ENCODE data around the gene C1QTNF6. TPM values are rescaled to one million over a fixed set of nuclear protein-coding genes. Genes with fewer than 3 reads are reported as not detected.

The C1QTNF6 gene
- total RNA-seq, 1 donor from 2014 or later: 5.3 TPM

DNA sequence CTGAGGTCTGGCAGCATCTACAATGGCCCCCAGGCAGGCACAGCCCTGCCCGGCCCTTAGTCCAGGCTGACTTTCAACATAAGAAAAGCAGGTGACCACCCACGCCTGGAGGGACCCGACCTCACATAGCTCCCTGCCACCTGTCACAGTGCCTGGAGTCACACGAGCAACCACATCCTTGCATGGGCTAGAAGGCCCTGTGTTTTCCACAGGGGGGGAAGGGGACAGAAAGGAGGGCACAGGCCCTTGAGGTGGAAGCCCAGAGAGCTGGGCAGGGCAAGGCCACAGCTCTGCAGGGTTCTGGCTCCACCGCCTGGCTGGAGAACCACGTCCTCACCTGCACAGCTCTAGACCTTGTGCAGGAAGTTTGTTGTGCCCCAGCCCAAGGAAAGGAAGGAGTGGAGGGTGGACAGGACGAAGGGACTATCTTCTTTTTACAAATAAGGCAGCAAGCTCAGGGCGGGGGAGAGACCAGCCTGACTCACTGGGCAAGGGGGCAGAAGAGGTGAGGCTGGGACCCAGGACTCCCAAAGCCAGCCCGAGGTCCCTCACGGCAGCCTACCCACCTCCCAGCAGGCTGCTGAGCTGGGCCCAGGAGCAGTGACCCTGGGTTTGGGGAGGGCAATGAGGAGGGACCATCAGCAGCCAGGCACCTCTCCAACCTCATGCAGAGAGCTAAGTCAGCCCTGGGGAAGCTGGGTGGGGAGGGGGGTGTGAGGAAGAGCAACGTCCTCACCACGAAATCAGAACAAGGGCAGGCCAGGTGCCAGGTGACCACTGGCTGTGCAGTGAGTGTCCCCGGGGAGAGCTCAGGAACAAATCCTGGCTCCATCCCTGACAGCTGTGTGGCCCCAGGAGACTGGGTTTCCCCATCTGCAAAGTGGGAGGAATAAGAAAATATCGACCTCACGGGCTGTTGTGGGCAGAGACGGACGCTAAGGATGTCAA, 4.3 kb downstream of the C1QTNF6 start:
- DNase-seq: peak; percentile 34
- Histone ChIP-seq H3K27me3 (ENCODE audit: low read depth) (no peaks in the 10 kb centered on the region), H3K36me3 (peaks cover 7% of the 10 kb centered on the region), H3K27ac (peak overlapping the region; percentile 6), H3K4me1 (peaks cover 58% of the 10 kb centered on the region), H3K9me3 (no peaks in the 10 kb centered on the region), H3K4me3 (no peak overlapping the region)
- no peak for ATAC-seq
- TF ChIP-seq, protein P1, sequence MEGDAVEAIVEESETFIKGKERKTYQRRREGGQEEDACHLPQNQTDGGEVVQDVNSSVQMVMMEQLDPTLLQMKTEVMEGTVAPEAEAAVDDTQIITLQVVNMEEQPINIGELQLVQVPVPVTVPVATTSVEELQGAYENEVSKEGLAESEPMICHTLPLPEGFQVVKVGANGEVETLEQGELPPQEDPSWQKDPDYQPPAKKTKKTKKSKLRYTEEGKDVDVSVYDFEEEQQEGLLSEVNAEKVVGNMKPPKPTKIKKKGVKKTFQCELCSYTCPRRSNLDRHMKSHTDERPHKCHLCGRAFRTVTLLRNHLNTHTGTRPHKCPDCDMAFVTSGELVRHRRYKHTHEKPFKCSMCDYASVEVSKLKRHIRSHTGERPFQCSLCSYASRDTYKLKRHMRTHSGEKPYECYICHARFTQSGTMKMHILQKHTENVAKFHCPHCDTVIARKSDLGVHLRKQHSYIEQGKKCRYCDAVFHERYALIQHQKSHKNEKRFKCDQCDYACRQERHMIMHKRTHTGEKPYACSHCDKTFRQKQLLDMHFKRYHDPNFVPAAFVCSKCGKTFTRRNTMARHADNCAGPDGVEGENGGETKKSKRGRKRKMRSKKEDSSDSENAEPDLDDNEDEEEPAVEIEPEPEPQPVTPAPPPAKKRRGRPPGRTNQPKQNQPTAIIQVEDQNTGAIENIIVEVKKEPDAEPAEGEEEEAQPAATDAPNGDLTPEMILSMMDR (IDR thresholded peaks at IDR 0.05): no peak
- intact Hi-C loops (cut with DNase I): no loop called here

DNA sequence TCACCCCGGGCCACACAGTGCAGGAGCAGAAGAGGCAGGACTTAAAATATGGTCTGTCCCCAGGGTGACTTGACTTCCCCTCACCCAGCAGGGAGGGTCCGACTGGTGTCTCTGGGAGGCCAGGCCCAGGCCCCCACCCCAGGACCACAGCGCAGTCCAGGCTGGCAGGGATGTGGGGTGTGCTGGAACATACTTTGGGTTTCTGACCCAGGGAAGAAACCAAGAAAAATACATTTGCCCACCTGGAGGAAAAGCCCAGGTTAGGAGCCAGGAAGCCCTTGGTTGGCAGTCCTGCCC, 5.2 kb downstream of the C1QTNF6 start:
- DNase-seq: peak; percentile 30

DNA sequence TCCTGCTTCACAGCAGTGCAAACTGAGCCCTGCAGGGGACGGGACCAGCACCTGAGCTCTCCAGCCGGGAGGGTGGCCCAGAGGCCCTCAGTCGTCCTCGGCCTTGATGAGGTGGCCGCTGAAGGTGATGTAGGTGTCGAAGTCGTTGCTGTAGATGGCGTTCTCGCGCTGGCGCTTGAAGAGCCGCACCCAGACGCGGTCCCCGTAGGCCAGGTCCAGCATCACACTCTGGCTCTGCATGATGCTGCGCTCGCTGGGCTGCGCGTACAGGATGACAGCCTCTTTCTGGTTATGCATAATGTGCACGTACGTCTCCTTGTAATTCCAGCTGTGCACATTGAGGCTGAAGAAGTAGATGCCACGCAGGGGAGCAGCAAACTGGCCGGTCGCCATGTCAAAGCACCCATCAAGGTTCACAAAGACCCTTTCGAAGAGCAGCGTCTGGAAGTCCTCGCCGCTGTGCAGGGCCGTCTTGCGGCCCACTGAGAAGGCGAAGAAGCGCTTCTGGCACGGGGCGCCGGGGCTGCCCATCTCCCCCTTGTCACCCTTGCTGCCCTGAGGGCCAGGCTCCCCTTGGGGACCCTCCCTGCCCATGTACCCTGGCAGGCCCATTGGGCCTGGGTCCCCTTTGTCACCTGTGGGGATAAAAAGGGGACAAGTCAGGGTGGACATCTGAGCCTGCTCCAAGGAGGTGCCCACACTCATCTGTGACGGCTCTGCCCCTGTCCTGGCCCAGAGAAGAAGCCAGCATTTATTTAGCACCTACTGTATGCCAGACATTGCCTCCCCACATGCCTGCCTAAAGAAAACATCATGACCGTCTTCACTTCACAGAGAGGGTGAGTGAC, 5.7 kb downstream of the C1QTNF6 start:
- TF ChIP-seq, protein P1 (IDR thresholded peaks at IDR 0.05): no peak
- H3K9me3 ChIP-seq: no peaks in the 10 kb centered on the region
- peak; percentile 42 for DNase-seq
- no peak overlapping the region for H3K27ac ChIP-seq
- H3K4me1 ChIP-seq: peaks cover 58% of the 10 kb centered on the region
- intact Hi-C loops (cut with DNase I): no loop called here
- ATAC-seq: no peak
- H3K4me3 ChIP-seq: no peak overlapping the region
- H3K36me3 ChIP-seq: peaks cover 7% of the 10 kb centered on the region
- H3K27me3 ChIP-seq (ENCODE audit: low read depth): no peaks in the 10 kb centered on the region

More for the DNA sequence above, 5.2 kb downstream of the C1QTNF6 start:
- ATAC-seq: no peak
- H3K9me3 ChIP-seq: no peaks in the 10 kb centered on the region
- TF ChIP-seq, protein P1 (IDR thresholded peaks at IDR 0.05): no peak
- no peaks in the 10 kb centered on the region for H3K27me3 ChIP-seq (ENCODE audit: low read depth)
- H3K36me3 ChIP-seq: peaks cover 7% of the 10 kb centered on the region
- intact Hi-C loops (cut with DNase I): no loop called here
- H3K27ac ChIP-seq: no peak overlapping the region
- H3K4me3 ChIP-seq: no peak overlapping the region
- H3K4me1 ChIP-seq: peaks cover 58% of the 10 kb centered on the region

DNA sequence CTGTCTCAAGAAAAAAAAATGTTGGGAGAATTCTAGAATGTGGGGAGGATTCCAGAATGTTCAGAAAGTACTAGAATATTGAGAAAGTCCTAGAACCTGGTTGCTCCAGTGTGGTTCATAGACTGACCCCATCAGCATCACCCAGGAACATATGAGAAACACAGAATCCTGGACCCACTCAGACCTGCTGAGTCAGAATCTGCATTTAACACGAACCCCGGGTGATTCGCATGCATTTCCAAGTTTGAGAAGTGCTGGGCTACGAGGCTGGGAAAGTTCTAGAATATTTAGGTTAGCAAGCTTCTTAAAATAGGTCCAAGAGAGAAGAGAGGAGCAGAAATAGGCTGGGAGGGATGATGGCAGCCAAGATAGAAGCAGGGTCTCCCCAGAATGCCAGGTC, 6.4 kb downstream of the C1QTNF6 start:
- intact Hi-C loops (cut with DNase I): no loop called here
- Histone ChIP-seq H3K4me1 (peaks cover 58% of the 10 kb centered on the region), H3K4me3 (no peak overlapping the region), H3K27ac (no peak overlapping the region), H3K9me3 (no peaks in the 10 kb centered on the region), H3K36me3 (peaks cover 7% of the 10 kb centered on the region), H3K27me3 (ENCODE audit: low read depth) (no peaks in the 10 kb centered on the region)
- TF ChIP-seq, protein P1 (IDR thresholded peaks at IDR 0.05): no peak
- DNase-seq: no peak
- ATAC-seq: no peak

DNA sequence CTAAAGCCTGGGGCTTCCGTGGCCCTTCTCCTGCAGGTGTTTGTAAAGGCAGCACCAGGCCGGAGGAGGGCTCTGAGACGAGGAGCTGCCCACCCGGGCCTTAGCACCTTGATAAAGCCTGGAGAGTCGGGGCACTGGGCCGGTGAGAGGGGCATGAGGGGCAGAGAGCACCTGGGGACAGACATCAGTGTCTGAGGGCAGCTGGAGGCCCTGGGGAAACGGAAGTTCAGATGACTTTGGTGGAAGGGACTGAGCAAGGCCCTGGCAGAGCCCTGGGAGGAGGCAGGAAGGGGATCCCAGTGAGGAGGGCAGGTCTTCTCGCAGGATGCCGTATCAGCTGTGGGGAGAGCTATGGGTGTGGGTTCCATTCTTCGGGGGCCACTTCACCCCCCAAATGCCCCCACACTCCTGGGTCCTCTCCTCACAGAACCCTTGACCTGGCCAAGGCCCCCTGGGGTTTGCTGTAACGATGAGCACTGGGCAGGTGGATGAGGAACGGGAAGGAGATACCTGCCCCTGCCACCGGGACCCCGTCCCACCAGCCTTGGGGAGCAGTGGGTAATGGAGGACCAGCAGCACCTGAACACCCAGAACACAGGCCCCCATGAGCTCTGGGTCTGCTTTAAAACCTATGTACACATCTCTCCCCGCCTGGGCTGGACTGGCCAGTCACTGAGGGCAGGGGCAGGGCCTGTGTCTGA, 7.4 kb downstream of the C1QTNF6 start:
- intact Hi-C loops (cut with DNase I): no loop called here

More for the DNA sequence above, 7.4 kb downstream of the C1QTNF6 start:
- no peak overlapping the region for H3K4me3 ChIP-seq
- H3K27me3 ChIP-seq (ENCODE audit: low read depth): no peaks in the 10 kb centered on the region
- peaks cover 7% of the 10 kb centered on the region for H3K36me3 ChIP-seq
- H3K4me1 ChIP-seq: peaks cover 58% of the 10 kb centered on the region
- no peaks in the 10 kb centered on the region for H3K9me3 ChIP-seq
- H3K27ac ChIP-seq: peak overlapping the region; percentile 58
- DNase-seq (peak; percentile 43), ATAC-seq (no peak)
- TF ChIP-seq, protein P1 (IDR thresholded peaks at IDR 0.05): no peak

Measured in lower lobe of right lung (tissue), 2 donors.